GM18519 (cell line): ENCODE data around the gene TMEM190.

ENCODE experiments used
- ATAC-seq: cut with Tn5 transposase; IDR thresholded peaks from one replicate; pipeline ENCODE4 v1.9.1; 2021; ENCODE audit warnings: mild to moderate bottlenecking, moderate library complexity; ENCODE audit not compliant: unreplicated experiment, low FRiP score

Gene TMEM190

GRCh38 chr19:55369653-55370304 is 6.8 kb upstream of the TMEM190 start:
- ATAC-seq: no peak

DNA sequence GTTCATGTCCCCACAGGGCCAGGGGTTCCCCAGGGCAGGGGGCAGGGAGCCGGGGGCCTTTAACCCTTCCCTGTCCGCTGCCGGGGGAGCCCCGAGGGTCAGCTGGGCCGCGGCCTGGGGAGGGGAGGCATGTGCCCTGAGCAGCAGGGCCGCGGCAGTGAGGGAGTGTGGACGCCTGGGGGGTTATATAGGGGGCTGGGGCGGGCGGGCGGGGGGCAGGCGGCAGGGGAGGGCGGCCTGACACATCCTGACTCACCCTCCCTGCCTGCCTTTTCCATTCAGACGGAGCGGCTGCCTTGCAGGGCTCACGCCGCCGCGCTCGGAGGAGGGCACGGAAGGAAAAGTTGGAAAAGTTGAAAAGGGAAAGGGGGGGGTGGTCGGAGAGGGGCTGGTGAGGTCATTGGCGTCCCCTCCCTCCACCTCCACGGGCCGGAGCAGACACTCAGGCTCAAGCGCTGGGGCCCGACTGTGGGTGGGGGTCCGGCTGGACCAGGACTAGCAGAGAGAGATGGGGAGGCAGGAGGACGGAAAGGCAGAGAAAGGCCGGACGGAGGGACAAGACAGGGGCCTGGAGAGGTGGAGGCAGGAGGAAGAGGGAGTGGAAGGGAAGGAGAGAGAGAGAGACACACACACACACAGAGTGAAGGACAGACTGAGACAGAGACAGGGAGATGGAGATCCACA is 6.2 kb upstream of the TMEM190 start, which contains the start of gene IL11:
IL11 (minus strand) TSS at position 159 of the 684 bp plus-strand sequence; CDS start at position 6, 153 bp downstream.
- no peak for ATAC-seq

DNA sequence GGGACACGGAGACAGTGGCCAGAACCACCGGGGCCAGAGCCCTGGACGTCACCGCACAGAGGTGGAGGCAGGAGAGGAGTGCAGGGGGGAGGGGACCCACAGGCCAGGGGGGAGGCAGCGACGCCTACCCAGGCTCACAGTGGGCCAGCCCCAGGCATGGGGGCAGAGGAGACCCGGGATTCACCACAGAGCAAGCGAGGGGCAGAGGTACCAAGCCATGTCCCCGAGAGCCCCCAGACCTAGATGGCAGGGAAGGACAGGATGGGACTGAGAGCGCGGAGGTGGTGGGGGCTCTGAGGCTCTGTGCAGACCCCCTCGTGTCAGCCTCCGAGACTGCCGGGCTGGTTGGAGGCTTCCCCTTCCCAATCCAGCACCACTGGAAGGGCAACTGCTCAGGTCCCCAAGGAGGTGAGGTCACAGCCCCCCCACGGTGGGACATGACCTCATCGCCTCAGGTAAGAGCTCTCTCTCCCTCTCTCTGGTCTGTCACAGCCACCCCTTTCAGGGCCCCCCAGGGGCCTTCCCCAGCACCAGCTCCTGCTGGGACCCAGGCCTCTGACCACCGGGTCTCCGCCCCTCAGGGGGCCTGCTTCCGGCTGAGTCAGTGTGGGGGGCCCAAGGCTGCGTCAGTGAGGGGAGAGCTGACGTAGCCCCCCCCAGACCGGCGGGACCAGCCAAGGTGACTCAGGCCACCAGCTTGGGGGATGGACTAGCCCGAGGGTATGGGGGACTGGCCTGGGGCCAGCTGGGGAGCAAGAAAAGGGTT is 4.1 kb upstream of the TMEM190 start:
- ATAC-seq: no peak

GRCh38 chr19:55373306-55373992 is 3.2 kb upstream of the TMEM190 start:
- ATAC-seq: no peak

- no peak for ATAC-seq
Observed at GRCh38 chr19:55373993-55374757, 2.5 kb upstream of the TMEM190 start.

- no peak for ATAC-seq
Observed at GRCh38 chr19:55377356-55378131, 918 bp downstream of the TMEM190 start.

DNA sequence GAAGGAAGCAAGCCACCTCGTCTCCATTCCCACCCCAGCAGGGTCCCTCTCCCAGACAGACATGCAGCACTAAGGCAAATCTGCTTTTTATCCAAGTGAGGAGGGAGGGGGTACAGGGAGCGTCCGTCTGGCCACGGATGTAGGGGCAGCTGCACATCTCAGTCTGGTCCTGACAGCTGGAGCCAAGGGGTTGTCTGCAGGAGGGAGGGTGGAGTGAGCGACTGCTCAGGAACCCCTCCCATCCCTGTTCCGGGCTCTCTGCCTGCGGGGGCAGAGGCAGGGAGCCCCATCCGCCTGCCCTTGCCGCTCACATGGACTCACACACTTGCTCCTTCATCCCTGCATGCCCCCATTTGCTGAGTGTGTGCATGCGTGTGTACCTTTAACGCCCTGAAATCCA is 2.5 kb downstream of the TMEM190 start:
- no peak for ATAC-seq

DNA sequence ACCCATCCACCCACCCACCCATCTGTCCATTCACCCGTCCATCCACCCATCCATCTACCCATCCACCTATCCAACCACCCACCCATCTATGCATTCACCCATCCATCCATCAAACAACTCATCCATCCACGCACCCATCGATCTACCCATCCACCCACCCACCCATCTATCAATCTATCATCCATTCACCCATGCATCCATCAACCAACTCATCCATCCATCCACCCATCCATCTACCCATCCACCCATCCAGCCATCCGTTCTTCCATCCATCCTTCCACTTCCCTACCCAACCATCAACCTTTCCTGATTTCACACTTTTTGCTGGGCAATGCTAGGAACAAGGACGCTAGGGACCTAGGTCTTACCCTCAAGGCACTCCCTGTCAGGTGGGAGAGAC is 5.4 kb downstream of the TMEM190 start:
- ATAC-seq: no peak

GRCh38 chr19:55382522-55383054 is 6.0 kb downstream of the TMEM190 start:
- ATAC-seq: no peak

GRCh38 chr19:55383279-55384130 is 6.9 kb downstream of the TMEM190 start:
- no peak for ATAC-seq

GRCh38 chr19:55384131-55384919 is 7.7 kb downstream of the TMEM190 start, which contains the start of gene TMEM238:
Gene TMEM238 (minus strand): TSS chr19:55384292. CDS start chr19:55384259, 33 bp downstream.
- no peak for ATAC-seq

- ATAC-seq: peak; percentile 38
Observed at GRCh38 chr19:55384920-55385723, 8.5 kb downstream of the TMEM190 start.

GRCh38 chr19:55385724-55386492 is 9.3 kb downstream of the TMEM190 start, which contains the start of gene RPL28:
Gene RPL28 (plus strand): TSS chr19:55385932. CDS start chr19:55386358, 426 bp downstream.
- ATAC-seq: peak; percentile 51

DNA sequence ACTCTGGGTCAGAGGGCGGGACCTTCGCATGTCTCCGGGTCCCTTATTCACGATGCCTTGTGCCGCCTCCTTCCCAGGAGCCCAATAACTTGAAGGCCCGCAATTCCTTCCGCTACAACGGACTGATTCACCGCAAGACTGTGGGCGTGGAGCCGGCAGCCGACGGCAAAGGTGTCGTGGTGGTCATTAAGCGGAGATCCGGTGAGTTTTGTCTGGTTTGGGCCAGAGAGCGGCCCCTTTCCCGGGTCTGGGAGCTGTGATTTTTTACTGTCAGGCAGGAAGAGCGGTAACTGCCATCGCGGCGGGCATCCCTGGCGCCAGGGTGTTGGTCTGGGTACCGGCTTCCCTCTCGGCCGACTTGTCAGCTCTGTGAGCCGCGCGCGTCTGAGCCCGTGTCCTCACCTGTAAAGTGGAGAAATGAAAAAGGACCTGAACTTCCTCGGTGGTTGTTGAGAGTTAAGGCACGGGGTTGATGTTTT is 9.9 kb downstream of the TMEM190 start:
- no peak for ATAC-seq

GRCh38 chr19:55387736-55388497 is 11.3 kb downstream of the TMEM190 start:
- ATAC-seq: no peak
